22Rv1 (cell line): ENCODE measurements around the gene CCDC57.

Source experiments
- H3K27ac ChIP-seq: fragments of 450-650 bp; 2 replicates; pipeline ENCODE4 v1.5.1; 2017
- CTCF ChIP-seq: fragments of 450-650 bp; IDR thresholded peaks from 2 replicates; pipeline ENCODE4 v1.5.1; 2017; ENCODE audit warnings: mild to moderate bottlenecking
- ZFX ChIP-seq: fragments of 450-650 bp; IDR thresholded peaks from 2 replicates; pipeline ENCODE4 v1.6.1; 2017; ENCODE audit warnings: antibody characterized with exemption, borderline replicate concordance

Gene CCDC57

GRCh38 chr17:82077617-82078358 lies 134.9 kb downstream of the CCDC57 start:
- TF ChIP-seq ZFX (no peak), CTCF (peak; percentile 25; the same call in 1 of the 2 replicates)
- H3K27ac ChIP-seq = peak overlapping the region; percentile 51

- TF ChIP-seq ZFX (no peak), CTCF (no peak)
- H3K27ac ChIP-seq = peak overlapping the region; percentile 51
These were observed 135.7 kb downstream of the CCDC57 start for GRCh38 chr17:82076785-82077591.

GRCh38 chr17:82076018-82076784 lies 136.4 kb downstream of the CCDC57 start:
- peak overlapping the region; percentile 51 for H3K27ac ChIP-seq
- TF ChIP-seq CTCF = no peak
- TF ChIP-seq ZFX = no peak

GRCh38 chr17:82073446-82073845 lies 139.2 kb downstream of the CCDC57 start:
- H3K27ac ChIP-seq = no peak overlapping the region
- no peak for TF ChIP-seq CTCF
- TF ChIP-seq ZFX = no peak

GRCh38 chr17:82072827-82073226 lies 139.8 kb downstream of the CCDC57 start:
- H3K27ac ChIP-seq = no peak overlapping the region
- no peak for TF ChIP-seq ZFX
- TF ChIP-seq CTCF = no peak

- TF ChIP-seq CTCF (no peak), ZFX (no peak)
- H3K27ac ChIP-seq = no peak overlapping the region
These were observed 142.0 kb downstream of the CCDC57 start for GRCh38 chr17:82070611-82071010.
